Activated CD4-positive, alpha-beta memory T cell treated with anti-CD3 and anti-CD28 coated beads for 36 hours (primary cell): ENCODE measurements around the gene SECISBP2L. TPM values are rescaled to one million over a fixed set of nuclear protein-coding genes. Genes with fewer than 3 reads are reported as not detected.

ENCODE experiments used
- CTCF ChIA-PET: fragments of 350-600 bp; sonication (Branson Sonifier 250); formaldehyde crosslinking; loops from one replicate; lab custom pipeline; 2021; ENCODE audit warnings: antibody characterized with exemption, inconsistent platforms; lab: Charles Lee
- POLR2A ChIA-PET: fragments of 350-600 bp; sonication (Branson Sonifier 250); formaldehyde crosslinking; loops from one replicate; lab custom pipeline; 2021; ENCODE audit warnings: antibody characterized with exemption; lab: Charles Lee
- DNase-seq: peaks from one replicate; pipeline ENCODE4 v3.0.0-alpha.2; 2020
- H3K27ac Mint-ChIP-seq: one replicate; pipeline ENCODE4 v1.8.0; 2021; ENCODE audit warnings: mixed read lengths
- H3K27me3 Mint-ChIP-seq: one replicate; pipeline ENCODE4 v1.8.0; 2021; ENCODE audit warnings: mixed read lengths
- H3K36me3 Mint-ChIP-seq: one replicate; pipeline ENCODE4 v1.8.0; 2021; ENCODE audit warnings: mixed read lengths
- H3K4me1 Mint-ChIP-seq: one replicate; pipeline ENCODE4 v1.8.0; 2021; ENCODE audit warnings: low read depth, mixed read lengths
- H3K4me3 Mint-ChIP-seq: one replicate; pipeline ENCODE4 v1.8.0; 2021; ENCODE audit warnings: mild to moderate bottlenecking, mixed read lengths
- H3K9me3 Mint-ChIP-seq: one replicate; pipeline ENCODE4 v1.8.0; 2021; ENCODE audit warnings: mixed read lengths
- intact Hi-C: fragments of 100-400 bp; cut with micrococcal nuclease; formaldehyde crosslinking; loops from one replicate; pipeline ENCODE4 v1.15.1; 2023
- total RNA-seq, 2 experiments: library from RNA; stranded (reverse); gene quantifications; one replicate each; pipeline ENCODE4 v1.2.3, GENCODE V29; 2021

SECISBP2L gene
- total RNA-seq, 2 experiments from 2014 or later: 22.5 to 24.6 TPM

DNA sequence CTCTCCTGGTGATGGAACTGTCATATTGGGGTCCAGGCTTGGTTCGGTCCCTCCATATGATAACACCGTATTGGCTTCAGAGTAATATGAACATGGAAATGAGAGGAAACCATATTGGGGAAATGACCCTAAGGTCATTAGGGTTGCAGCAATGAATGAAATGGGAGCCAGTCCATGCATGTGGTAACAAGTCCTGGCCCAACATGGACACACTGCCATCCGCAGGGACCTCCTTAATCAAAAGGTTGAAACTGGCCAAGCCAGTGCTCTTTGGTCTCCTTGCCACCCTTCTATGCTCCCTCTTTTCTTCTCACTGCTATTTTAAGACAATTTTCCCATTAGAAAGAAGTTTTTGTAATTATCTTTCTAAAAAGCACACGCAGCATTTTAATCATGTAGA lies 90.9 kb downstream of the SECISBP2L start:
- peaks cover 2% of the 10 kb centered on the region for H3K27me3 Mint-ChIP-seq
- ChIA-PET CTCF (no interaction called here), POLR2A (no interaction called here)
- no peaks in the 10 kb centered on the region for H3K4me1 Mint-ChIP-seq
- DNase-seq: no peak
- intact Hi-C loops: no loop called here
- no peaks in the 10 kb centered on the region for H3K9me3 Mint-ChIP-seq
- H3K27ac Mint-ChIP-seq: no peak overlapping the region
- no peak overlapping the region for H3K4me3 Mint-ChIP-seq
- H3K36me3 Mint-ChIP-seq: no peaks in the 10 kb centered on the region

DNA sequence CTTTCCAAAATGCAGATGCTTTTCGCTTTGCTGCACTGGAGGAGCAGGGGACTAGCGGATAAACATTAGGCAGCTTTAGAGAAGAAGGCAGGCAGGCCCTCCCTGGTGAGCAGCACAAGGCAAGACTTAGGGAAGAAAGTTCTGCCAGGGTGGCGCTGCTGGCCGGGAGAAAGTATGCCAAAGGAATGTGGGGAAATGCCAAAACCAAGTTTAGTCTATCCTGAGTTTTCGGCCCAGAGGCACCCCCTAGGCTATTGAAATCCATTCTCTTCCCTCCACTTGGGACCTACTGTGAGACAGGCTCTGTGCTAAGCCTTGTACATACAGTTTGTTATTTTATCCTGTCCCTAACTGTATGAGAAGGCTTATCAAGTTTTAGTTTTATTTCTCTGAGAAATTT lies 91.7 kb downstream of the SECISBP2L start:
- Mint-ChIP-seq H3K27me3 (peaks cover 4% of the 10 kb centered on the region), H3K4me3 (no peak overlapping the region), H3K36me3 (no peaks in the 10 kb centered on the region), H3K4me1 (no peaks in the 10 kb centered on the region), H3K27ac (no peak overlapping the region), H3K9me3 (no peaks in the 10 kb centered on the region)
- intact Hi-C loops: no loop called here
- DNase-seq: no peak
- POLR2A ChIA-PET: no interaction called here
- CTCF ChIA-PET: interaction anchor here (1.8 kb wide), 1 partner anchor 21 kb away, joined by 7 read pairs; no protein-coding TSS in a partner anchor

DNA sequence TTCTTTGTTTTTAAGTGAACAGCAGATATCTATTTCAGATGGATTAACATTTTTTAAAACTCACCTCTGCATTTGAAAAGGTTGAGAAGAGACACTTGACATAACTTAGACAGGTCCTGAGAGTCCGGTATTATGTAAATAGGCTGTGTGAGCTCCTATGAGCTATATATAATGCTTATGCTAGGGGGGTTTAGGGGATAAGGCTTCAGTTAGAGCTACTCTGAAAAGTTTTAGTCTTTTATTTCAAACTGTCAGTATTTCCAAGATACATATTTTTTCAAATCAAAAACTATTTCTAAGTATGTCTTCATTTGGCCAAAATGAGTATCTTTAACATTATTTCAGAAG lies 99.4 kb downstream of the SECISBP2L start:
- Mint-ChIP-seq H3K4me3 (no peak overlapping the region), H3K27me3 (peaks cover 11% of the 10 kb centered on the region), H3K9me3 (no peaks in the 10 kb centered on the region), H3K27ac (no peak overlapping the region), H3K36me3 (no peaks in the 10 kb centered on the region), H3K4me1 (peaks cover 13% of the 10 kb centered on the region)
- ChIA-PET CTCF (interaction anchor here (1.7 kb wide), 1 partner anchor 29 kb away, joined by 6 read pairs; no protein-coding TSS in a partner anchor), POLR2A (no interaction called here)
- no peak for DNase-seq
- intact Hi-C loops: loop anchor here (1.0 to 2.0 kb wide), 2 partner anchors 16 to 18 kb away; partner anchors contain the start of gene SHC4

- no peaks in the 10 kb centered on the region for H3K9me3 Mint-ChIP-seq
- intact Hi-C loops: loop anchor here (1.0 to 2.0 kb wide), 2 partner anchors 17 kb away; partner anchors contain the start of gene SHC4
- peaks cover 11% of the 10 kb centered on the region for H3K27me3 Mint-ChIP-seq
- H3K36me3 Mint-ChIP-seq: no peaks in the 10 kb centered on the region
- H3K4me1 Mint-ChIP-seq: peaks cover 14% of the 10 kb centered on the region
- POLR2A ChIA-PET: interaction anchor here (0.8 to 1.3 kb wide), 2 partner anchors 17 to 68 kb away, joined by 3 to 4 read pairs; partner anchors contain the start of genes EID1 and SHC4
- peak overlapping the region; percentile 11 for H3K27ac Mint-ChIP-seq
- no peak overlapping the region for H3K4me3 Mint-ChIP-seq
- DNase-seq: no peak
- CTCF ChIA-PET: interaction anchor here (0.9 to 1.7 kb wide), 4 partner anchors 19 to 84 kb away, joined by 3 to 6 read pairs (median 3); no protein-coding TSS in a partner anchor
Measured at GRCh38 chr15:48946074-48946839, 100.0 kb downstream of the SECISBP2L start.

GRCh38 chr15:48945386-48945785 lies 100.9 kb downstream of the SECISBP2L start:
- intact Hi-C loops: no loop called here
- no peak for DNase-seq
- ChIA-PET POLR2A (interaction anchor here (0.8 to 1.3 kb wide), 2 partner anchors 18 to 68 kb away, joined by 3 to 4 read pairs; partner anchors contain the start of genes EID1 and SHC4), CTCF (interaction anchor here (1.1 to 1.7 kb wide), 2 partner anchors 30 to 83 kb away, joined by 3 to 6 read pairs; no protein-coding TSS in a partner anchor)
- H3K4me3 Mint-ChIP-seq: no peak overlapping the region
- H3K4me1 Mint-ChIP-seq: peaks cover 21% of the 10 kb centered on the region
- H3K9me3 Mint-ChIP-seq: no peaks in the 10 kb centered on the region
- H3K27ac Mint-ChIP-seq: no peak overlapping the region
- no peaks in the 10 kb centered on the region for H3K36me3 Mint-ChIP-seq
- peaks cover 12% of the 10 kb centered on the region for H3K27me3 Mint-ChIP-seq

GRCh38 chr15:48941904-48942303 lies 104.3 kb downstream of the SECISBP2L start:
- CTCF ChIA-PET: interaction anchor here (0.6 to 2.4 kb wide), 2 partner anchors 34 to 1204 kb away, joined by 3 to 7 read pairs; no protein-coding TSS in a partner anchor
- intact Hi-C loops: loop anchor here (5.0 kb wide), 1 partner anchor 65 kb away; the partner anchor contains the start of gene EID1
- no peak for DNase-seq
- no peaks in the 10 kb centered on the region for H3K36me3 Mint-ChIP-seq
- H3K27me3 Mint-ChIP-seq: peaks cover 16% of the 10 kb centered on the region
- H3K27ac Mint-ChIP-seq: no peak overlapping the region
- no peaks in the 10 kb centered on the region for H3K9me3 Mint-ChIP-seq
- H3K4me3 Mint-ChIP-seq: no peak overlapping the region
- peaks cover 24% of the 10 kb centered on the region for H3K4me1 Mint-ChIP-seq
- POLR2A ChIA-PET: no interaction called here

- peak; percentile 45 for DNase-seq
- intact Hi-C loops: loop anchor here (1.0 to 5.0 kb wide), 3 partner anchors 11 to 63 kb away; partner anchors contain the start of gene EID1
- Mint-ChIP-seq H3K4me3 (no peak overlapping the region), H3K27ac (peak overlapping the region; percentile 42), H3K9me3 (no peaks in the 10 kb centered on the region), H3K27me3 (peaks cover 22% of the 10 kb centered on the region), H3K36me3 (no peaks in the 10 kb centered on the region), H3K4me1 (peaks cover 15% of the 10 kb centered on the region)
- ChIA-PET CTCF (interaction anchor here (0.7 to 2.4 kb wide), 3 partner anchors 11 to 99 kb away, joined by 3 to 7 read pairs (median 3); no protein-coding TSS in a partner anchor), POLR2A (interaction anchor here (0.9 to 2.0 kb wide), 2 partner anchors 23 to 60 kb away, joined by 3 to 6 read pairs; partner anchors contain the start of gene SHC4)
Measured at GRCh38 chr15:48940508-48940907, 105.7 kb downstream of the SECISBP2L start.

- intact Hi-C loops: loop anchor here (1.0 to 5.0 kb wide), 3 partner anchors 10 to 62 kb away; partner anchors contain the start of gene EID1
- Mint-ChIP-seq H3K4me1 (peaks cover 11% of the 10 kb centered on the region), H3K4me3 (no peak overlapping the region), H3K27me3 (peaks cover 25% of the 10 kb centered on the region), H3K9me3 (no peaks in the 10 kb centered on the region), H3K36me3 (no peaks in the 10 kb centered on the region), H3K27ac (no peak overlapping the region)
- CTCF ChIA-PET: interaction anchor here (1.3 to 1.4 kb wide), 2 partner anchors 36 to 100 kb away, joined by 3 to 7 read pairs; no protein-coding TSS in a partner anchor
- no peak for DNase-seq
- POLR2A ChIA-PET: interaction anchor here (0.9 to 2.0 kb wide), 2 partner anchors 24 to 59 kb away, joined by 3 to 6 read pairs; partner anchors contain the start of gene SHC4
Measured at GRCh38 chr15:48939648-48940047, 106.6 kb downstream of the SECISBP2L start.

Other genes starting within 250 kb of the SECISBP2L start
- 10 to 100 TPM; 36.1 to 39.4 TPM for gene CEP152, start 235.4 kb downstream of the SECISBP2L start, total RNA-seq
- 10 to 100 TPM; 88.3 to 90.0 TPM for gene EID1, start 168.3 kb downstream of the SECISBP2L start, total RNA-seq
- 1 to 10 TPM; 1.9 to 2.6 TPM for gene SHC4, start 82.5 kb downstream of the SECISBP2L start, total RNA-seq
- gene COPS2, start 109.2 kb upstream of the SECISBP2L start, total RNA-seq: 10 to 100 TPM; 79.8 to 80.0 TPM
- 10 to 100 TPM; 31.1 to 33.1 TPM for gene GALK2, start 123.8 kb upstream of the SECISBP2L start, total RNA-seq